ENCODE measurements around the gene TNRC18.

The TNRC18 gene

GRCh38 chr7:5377816-5378215 lies 45.8 kb downstream of the TNRC18 start:
- H2AFZ ChIP-seq (ENCODE audit: low read length) = no peak overlapping the region
- no peaks in the 10 kb centered on the region for H3K9me3 ChIP-seq (ENCODE audit: low read length)
- H3K9ac ChIP-seq (ENCODE audit: low read length) = no peak overlapping the region
- no peaks in the 10 kb centered on the region for H3K27me3 ChIP-seq (ENCODE audit: insufficient read depth, low read length)
- peaks cover 15% of the 10 kb centered on the region; the same call in 1 of the 2 replicates for H3K36me3 ChIP-seq (ENCODE audit: insufficient read depth, low read length)
- no peaks in the 10 kb centered on the region for H3K79me2 ChIP-seq (ENCODE audit: insufficient read depth, low read length)
- H4K20me1 ChIP-seq (ENCODE audit: insufficient read depth, low read length) = no peaks in the 10 kb centered on the region
- peaks cover 8% of the 10 kb centered on the region for H3K4me1 ChIP-seq (ENCODE audit: insufficient read depth, low read length, severe bottlenecking)
- no peaks in the 10 kb centered on the region for H3F3A ChIP-seq (ENCODE audit: insufficient read depth, low read length)
- no peak overlapping the region for H3K27ac ChIP-seq (ENCODE audit: low read depth, low read length, poor library complexity, severe bottlenecking)
- H3K9me2 ChIP-seq (ENCODE audit: low read depth, low read length) = no peaks in the 10 kb centered on the region
- H3K4me2 ChIP-seq (ENCODE audit: low read length) = no peak overlapping the region
- no peak overlapping the region for H3K4me3 ChIP-seq (ENCODE audit: low read depth, low read length, poor library complexity, severe bottlenecking)
- TF ChIP-seq CTCF (IDR thresholded peaks at IDR 0.05; ENCODE audit: low read length) (no peak), EZH2 (IDR thresholded peaks at IDR 0.05; ENCODE audit: borderline replicate concordance, low read length) (no peak)

GRCh38 chr7:5377279-5377678 lies 46.4 kb downstream of the TNRC18 start:
- Histone ChIP-seq H3K9me2 (ENCODE audit: low read depth, low read length) (no peaks in the 10 kb centered on the region), H3K27me3 (ENCODE audit: insufficient read depth, low read length) (no peaks in the 10 kb centered on the region), H3K27ac (ENCODE audit: low read depth, low read length, poor library complexity, severe bottlenecking) (no peak overlapping the region), H3F3A (ENCODE audit: insufficient read depth, low read length) (no peaks in the 10 kb centered on the region), H3K9ac (ENCODE audit: low read length) (no peak overlapping the region), H3K4me3 (ENCODE audit: low read depth, low read length, poor library complexity, severe bottlenecking) (no peak overlapping the region), H3K4me1 (ENCODE audit: insufficient read depth, low read length, severe bottlenecking) (peaks cover 6% of the 10 kb centered on the region), H3K79me2 (ENCODE audit: insufficient read depth, low read length) (no peaks in the 10 kb centered on the region), H3K4me2 (ENCODE audit: low read length) (no peak overlapping the region), H2AFZ (ENCODE audit: low read length) (no peak overlapping the region), H3K9me3 (ENCODE audit: low read length) (no peaks in the 10 kb centered on the region), H3K36me3 (ENCODE audit: insufficient read depth, low read length) (peaks cover 15% of the 10 kb centered on the region), H4K20me1 (ENCODE audit: insufficient read depth, low read length) (no peaks in the 10 kb centered on the region)
- no peak for TF ChIP-seq EZH2 (IDR thresholded peaks at IDR 0.05; ENCODE audit: borderline replicate concordance, low read length)
- TF ChIP-seq CTCF (IDR thresholded peaks at IDR 0.05; ENCODE audit: low read length) = no peak

GRCh38 chr7:5375925-5376324 lies 47.7 kb downstream of the TNRC18 start:
- no peaks in the 10 kb centered on the region for H3K79me2 ChIP-seq (ENCODE audit: insufficient read depth, low read length)

More at GRCh38 chr7:5375925-5376324, 47.7 kb downstream of the TNRC18 start:
- H3K4me2 ChIP-seq (ENCODE audit: low read length) = no peak overlapping the region
- peaks cover 6% of the 10 kb centered on the region for H3K4me1 ChIP-seq (ENCODE audit: insufficient read depth, low read length, severe bottlenecking)
- peaks cover 23% of the 10 kb centered on the region for H3K36me3 ChIP-seq (ENCODE audit: insufficient read depth, low read length)
- no peaks in the 10 kb centered on the region for H4K20me1 ChIP-seq (ENCODE audit: insufficient read depth, low read length)
- no peaks in the 10 kb centered on the region for H3K9me3 ChIP-seq (ENCODE audit: low read length)
- no peaks in the 10 kb centered on the region for H3K9me2 ChIP-seq (ENCODE audit: low read depth, low read length)
- no peak overlapping the region for H2AFZ ChIP-seq (ENCODE audit: low read length)
- no peak for TF ChIP-seq CTCF (IDR thresholded peaks at IDR 0.05; ENCODE audit: low read length)
- TF ChIP-seq EZH2 (IDR thresholded peaks at IDR 0.05; ENCODE audit: borderline replicate concordance, low read length) = no peak
- H3K9ac ChIP-seq (ENCODE audit: low read length) = no peak overlapping the region
- no peaks in the 10 kb centered on the region for H3K27me3 ChIP-seq (ENCODE audit: insufficient read depth, low read length)
- no peaks in the 10 kb centered on the region for H3F3A ChIP-seq (ENCODE audit: insufficient read depth, low read length)
- no peak overlapping the region for H3K27ac ChIP-seq (ENCODE audit: low read depth, low read length, poor library complexity, severe bottlenecking)
- H3K4me3 ChIP-seq (ENCODE audit: low read depth, low read length, poor library complexity, severe bottlenecking) = no peak overlapping the region
